ENCODE data around the gene GLIS1.
A peak's percentile ranks its signal among the peaks of the same experiment; 100 is the strongest.

The GLIS1 gene

DNA sequence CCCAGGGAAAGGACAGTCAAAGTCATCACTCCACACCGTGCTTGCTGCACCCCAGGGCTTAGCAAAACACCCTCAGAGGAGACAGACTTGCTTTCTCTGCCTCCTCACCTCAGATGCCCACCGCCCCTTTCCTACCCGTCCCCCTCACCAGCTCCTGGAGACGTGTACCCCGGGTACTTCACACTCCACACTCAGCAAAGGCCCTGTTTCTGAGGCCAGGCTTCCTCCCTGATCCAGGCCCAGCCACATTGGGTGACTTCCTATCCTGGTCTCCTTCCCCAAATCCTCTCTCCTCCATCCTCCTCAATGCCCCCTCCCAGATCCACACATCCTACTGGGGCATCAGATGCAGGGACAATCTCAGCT is 163.0 kb downstream of the GLIS1 start:
- DNase-seq = no peak

DNA sequence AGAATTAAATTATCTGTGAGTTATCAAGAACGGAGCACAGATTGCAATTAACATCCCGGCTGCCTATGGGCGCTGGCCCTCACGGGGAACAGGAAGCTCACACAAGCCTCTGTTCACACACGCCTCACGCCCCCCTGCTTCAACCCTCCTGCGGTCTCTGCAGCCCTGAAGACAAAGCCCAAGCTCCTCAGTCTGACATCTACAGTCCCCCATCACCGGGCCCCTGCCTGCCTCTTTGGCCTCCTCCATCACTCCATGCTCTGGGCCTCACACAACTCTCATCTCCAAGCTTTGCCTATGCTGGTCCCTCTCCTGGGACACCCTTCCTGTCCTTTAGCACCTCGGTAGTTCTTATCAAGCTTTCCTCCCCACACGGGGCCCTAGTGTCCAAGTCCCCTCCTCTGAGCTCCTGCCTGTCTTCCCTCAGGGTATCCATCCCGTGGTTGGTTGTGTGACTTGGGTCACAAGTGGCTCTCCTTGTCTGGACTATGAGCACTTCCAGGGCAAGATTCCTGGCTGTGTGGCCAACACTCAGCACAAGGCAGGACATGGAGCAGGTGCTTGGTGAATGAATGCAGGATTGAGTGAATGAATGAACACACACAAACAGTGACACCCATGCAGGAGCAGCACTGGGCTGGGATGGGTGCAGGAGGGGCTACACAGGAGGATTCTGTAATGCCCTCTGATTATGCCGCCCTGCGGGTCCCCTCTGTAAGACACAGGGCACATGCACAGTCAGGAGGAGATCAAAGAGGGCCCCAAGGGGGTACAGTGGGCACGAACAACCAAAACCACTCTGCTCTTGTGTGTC is 163.6 kb downstream of the GLIS1 start:
- no peak for DNase-seq

DNA sequence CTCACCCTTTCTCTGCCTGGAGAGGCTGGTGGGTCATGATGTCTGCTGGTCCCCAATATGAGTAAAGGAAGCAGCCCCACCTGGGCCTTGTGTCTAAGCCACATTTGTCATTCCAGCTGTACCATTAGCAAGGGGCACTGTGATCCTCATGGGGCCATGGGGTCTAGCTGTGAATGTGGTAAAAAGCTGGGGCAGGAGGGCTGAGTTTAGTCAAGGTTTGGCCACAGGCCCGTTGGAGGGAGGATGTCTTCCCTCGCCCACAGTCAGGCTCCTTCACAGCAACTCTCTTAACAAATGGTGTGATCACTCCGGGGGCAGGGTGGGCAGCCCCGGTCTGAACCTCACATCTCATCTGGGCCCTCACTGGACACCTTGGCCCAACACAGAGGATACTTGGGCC is 164.3 kb downstream of the GLIS1 start:
- DNase-seq = no peak

DNA sequence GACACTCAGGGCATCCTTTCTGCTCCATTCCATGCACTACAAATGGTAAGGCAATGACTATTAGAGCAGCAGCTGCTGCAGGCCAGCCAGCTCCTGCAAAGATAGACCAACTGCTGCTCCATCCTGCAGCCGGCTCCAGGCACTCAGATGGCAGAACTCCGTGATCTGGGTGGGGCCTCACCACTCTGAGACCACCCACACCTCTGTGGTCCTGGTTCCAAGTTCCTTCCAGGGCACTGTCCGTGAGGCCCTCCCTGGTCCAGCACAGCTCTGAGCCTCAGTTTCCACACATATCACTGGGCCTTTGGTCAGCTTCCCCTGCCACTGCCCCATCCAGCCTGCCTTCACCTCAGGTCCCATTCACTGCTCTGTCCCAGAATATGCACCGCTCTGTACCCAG is 165.0 kb downstream of the GLIS1 start:
- no peak for DNase-seq

DNA sequence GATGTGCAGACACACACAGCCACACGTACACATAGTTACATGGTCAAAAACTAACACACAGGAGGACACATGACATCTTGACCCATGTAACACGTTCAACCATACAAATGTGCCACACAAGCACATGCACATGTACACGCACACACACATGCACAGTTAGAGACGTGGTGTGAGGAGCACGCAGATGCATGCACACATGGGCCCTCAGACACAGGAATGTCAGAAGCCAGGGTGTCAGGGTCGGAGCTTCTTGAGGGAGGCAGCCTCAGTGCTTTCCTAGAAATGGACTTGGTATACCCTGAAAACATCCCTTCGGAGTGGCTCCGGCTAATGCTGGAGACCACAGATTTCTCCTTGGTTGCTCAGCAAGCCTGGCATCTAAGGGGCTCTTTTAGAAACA is 165.4 kb downstream of the GLIS1 start:
- DNase-seq = no peak

DNA sequence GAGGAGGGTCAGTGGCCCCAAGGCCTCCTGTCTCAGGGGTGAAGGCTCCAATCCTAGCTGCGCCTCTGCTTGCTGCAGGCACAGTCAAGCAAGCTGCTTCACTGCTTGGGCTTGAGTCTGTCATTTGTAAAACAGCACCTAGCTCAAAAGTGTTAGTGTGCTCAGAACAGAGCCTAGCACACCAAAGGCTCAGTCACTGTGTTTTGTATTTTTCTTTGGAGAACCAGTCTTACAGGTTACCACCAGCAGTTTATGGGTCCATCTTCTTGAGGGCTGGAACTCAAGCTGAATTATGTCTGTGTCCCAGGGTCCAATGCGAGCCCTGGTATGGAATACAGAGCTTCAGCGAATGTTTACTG is 166.2 kb downstream of the GLIS1 start:
- no peak for DNase-seq

DNA sequence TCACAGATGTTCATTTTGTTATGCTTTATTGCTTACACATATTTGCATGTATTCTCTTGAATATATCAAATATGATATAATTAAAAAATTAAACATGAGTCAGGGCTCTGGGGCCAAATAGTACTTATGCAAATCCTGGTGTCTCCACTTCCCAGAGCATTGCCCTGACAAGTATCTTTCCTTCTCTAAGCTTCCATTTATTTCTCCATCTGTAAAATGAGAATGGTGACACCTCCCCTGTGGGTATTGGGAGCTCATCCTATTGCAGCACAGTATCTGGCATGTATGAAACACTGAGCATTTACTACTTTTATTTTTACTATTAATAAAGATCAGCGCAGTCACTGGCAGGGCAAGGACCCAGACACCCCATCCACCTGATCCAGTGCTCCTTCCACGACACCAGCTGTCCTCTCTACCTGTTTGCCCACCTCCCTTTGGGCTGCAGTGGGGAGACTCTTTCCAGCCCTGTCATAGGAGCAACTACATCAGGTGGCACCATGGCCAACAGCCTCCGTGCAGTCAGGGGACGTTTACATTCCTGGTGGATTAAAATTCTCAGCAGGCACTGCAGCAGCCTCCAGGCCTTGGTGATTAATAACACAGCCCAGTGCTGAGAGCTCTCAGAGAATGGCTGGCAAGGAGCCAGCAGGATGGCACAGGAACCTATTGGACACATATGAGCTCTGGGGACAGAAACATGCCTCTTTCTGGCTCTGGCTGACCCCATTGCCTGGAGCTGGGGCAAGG is 166.7 kb downstream of the GLIS1 start:
- no peak for DNase-seq

DNA sequence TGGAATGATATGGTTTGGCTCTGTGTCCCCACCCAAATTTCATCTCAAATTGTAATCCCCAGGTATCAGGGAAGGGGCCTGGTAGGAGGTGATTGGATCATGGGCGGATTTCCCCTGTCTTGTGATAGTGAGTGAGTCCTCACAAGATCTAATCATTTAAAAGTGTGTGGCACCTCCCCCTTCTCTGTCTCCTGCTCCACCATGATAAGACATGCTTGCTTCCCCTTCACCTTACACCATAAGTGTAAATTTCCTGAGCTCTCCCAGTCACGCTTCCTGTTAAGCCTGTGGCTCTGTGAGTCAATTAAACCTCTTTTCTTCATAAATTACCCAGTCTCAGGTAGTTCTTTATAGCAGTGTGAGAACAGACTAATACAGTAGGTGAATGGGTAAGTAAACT is 170.4 kb downstream of the GLIS1 start:
- no peak for DNase-seq

DNA sequence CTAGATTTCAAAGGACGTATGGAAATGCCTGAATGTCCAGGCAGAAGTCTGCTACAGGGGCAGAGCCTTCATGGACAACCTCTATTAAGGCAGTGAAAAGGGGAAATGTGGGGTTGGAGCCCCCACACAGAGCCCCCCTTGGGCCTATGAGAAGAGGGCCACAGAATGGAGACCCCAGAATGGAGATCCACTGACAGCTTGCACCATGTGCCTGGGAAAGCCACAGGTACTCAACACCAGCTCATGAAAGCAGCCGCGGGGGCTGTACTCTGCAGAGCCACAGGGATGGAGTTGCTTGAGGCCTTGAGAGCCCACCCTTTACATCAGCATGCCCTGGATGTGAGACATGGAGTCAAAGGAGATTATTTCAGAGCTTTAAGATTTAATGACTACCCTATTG is 171.1 kb downstream of the GLIS1 start:
- no peak for DNase-seq

DNA sequence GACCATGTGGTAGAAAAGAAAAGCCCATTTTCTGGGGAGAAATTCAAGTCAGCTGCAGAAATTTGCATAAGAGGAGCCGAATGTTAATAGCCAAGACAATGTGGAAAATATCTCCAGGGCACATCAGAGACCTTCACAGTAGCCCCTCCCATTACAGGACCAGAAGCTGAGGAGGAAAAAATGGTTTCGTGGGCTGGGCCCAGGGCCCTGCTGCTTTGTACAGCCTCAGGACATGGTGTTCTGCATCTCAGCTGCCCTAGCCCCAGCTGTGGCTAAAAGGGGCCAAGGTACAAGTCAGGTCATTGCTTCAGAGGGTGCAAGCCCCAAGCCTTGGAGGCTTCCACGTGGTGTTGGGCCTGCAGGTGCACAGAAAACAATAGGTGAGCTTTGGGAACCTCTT is 171.5 kb downstream of the GLIS1 start:
- DNase-seq = no peak

DNA sequence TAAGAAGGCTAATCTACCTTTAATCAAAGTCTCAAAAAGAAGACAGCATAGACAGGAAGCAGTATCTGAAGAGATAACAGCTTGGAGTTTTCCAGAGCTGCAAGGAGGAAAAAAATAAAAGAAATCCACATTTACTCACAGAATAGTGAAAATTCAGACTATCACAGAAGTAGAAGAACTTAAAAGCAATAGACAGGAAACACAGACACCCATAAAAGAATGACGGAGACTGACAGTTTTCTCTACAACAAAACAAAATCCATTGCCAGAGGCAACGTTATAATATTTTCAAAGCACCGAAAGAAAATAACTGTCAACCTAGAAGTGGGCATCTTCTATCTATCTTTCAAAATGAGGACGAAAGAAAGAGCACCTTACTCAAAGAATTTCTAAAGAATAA is 175.4 kb downstream of the GLIS1 start:
- no peak for DNase-seq

DNA sequence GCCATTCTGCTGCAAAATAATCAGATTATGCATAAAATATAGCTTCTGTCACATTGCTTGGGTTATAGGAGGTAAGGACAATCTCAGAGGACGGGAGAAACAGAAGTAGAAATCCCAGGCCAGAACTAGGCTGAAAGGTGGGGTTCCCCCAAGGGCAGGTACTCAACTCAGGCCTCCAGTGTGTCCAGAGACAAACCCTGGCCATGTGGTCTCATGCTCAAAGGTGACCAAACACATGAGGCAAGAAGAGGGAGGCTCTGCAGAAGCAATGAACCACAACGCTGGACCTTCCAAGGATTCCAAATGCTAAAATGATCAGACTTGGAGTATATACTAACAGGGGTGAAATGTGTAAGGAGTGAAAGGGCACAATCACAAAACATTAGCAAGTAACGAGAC is 176.0 kb downstream of the GLIS1 start:
- no peak for DNase-seq

DNA sequence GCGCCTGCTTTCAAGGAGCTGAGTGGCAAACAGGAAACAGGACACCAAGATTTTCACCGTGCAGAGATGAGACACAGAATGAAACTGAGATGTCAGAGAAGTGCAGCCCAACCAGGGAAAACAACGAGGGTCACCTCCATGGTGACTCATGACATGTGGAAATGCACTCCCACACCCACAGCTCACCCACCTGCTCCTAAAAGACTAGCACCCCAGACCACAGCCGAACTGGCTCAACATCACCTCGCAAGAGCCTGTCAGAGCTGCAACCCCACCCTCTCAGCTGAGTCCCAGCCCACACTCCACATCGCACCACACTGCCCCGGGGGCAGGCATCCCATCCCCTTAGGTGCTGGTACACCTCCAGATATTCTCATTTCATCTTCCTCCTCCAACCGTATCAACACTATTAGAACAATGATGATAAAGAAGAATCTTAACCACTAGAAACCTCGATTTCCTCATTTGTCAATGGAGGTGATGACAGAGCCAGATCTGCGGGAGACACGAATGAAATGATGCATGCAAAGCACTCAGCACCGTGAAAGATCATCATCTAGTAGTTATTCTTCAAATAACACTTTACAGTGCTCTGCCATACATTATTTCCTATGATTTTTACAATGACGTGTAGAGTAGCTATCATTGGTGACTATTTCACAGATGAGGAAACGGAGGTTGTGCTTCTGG is 176.5 kb downstream of the GLIS1 start:
- peak; percentile 14 for DNase-seq

DNA sequence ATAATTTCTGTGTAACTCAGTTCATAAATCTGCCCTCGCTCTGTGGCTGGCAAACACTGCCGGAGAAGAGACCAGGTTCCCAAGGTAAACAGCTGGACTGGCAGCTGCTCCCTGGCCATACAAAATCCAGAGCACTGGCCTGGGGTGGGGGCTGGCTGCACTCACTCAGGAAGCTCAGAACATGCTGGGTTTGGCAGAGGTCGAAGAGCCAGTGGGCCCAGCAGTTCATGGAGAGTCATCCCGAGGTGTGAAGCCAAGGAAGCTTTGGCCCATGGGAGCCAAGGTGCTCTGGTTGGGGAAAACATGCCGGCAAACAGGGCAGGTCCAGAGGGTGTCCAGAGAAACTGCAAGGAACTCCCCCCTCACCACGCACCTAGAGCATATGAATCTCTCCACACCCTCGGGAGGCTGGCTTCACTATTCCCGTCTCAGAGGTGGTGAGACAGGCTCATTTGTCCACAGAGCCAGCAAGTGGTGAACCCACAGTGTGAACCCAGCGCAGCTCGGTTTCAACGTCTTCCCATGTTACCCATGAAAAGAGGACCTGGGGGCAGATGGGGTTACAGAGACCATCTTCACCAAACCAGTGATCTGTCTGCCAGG is 177.4 kb downstream of the GLIS1 start:
- no peak for DNase-seq

DNA sequence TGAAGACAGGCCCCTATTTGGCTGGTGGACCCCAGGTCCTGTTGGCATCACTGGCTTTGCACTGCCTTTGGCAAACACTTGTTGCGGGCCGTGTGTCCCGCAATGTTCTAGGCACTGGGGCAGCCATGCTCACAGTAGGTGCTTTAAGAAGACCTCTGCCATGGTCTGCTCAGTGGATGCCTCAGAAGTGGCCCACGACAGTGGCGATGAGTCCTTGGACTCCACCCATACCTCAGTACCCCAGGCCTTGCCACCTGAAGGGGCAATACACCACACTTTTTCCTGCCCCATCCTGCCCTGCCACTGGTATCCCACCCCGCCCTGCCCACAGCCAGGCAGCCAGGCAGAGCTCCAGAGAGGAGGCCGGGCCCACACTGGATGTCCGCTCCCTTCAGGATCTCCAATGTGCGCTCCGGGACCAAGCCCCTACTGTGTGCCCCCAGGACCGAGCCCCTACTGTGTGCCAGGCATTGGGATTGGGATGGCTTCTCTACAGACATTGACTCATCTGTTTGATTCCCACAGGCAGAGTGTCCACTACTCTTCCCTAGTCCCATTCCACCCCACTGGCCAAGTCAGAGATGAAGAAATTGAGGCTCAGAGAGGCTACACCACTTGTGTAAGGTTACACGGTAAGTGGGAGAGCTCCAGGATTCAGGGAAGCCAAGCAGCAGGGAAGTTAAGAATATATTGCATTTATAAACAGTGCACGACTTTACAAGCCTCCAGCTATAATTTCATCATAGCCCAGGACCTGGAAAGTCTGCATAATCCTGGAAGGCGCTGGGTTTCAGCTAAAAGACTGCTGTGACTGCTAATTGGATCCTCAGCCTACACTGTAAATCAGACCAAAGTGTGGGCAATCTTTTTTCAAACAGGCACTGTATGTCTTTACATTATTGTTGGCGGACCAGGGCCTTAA is 178.1 kb downstream of the GLIS1 start:
- DNase-seq = no peak

DNA sequence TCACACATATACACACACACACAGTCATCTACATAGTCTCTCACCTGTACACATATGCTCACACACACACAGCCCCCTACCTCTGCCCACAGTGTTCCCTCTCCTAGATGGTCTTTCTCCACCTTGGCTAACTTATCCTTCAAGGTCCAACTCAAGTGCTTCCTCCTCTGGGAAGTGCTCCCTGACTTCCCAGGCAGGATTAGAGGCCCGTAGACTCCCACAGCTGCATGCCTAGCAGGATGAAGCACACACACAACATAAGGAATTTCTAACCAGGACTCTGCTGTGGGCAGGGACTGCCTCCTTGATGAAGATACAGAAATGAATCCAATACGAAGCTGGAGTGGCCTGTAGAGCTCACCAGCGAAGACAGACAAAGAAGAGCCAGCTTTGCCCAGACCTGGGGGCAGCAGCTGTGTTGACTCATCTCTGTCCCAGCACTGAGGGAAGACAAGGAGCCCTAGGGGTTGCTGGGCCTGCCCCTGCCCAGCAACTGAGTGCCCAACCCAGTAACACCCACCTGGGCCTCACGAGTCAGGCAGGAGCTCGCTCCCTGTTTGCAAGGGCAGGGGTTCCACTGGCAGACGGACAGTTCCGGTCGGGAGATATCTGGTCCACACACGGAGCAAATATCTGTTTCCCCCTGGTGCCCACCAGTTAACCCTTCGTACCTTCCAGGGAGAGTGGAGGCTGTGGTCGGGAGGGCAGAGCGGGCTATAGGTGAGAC is 178.9 kb downstream of the GLIS1 start:
- no peak for DNase-seq

DNA sequence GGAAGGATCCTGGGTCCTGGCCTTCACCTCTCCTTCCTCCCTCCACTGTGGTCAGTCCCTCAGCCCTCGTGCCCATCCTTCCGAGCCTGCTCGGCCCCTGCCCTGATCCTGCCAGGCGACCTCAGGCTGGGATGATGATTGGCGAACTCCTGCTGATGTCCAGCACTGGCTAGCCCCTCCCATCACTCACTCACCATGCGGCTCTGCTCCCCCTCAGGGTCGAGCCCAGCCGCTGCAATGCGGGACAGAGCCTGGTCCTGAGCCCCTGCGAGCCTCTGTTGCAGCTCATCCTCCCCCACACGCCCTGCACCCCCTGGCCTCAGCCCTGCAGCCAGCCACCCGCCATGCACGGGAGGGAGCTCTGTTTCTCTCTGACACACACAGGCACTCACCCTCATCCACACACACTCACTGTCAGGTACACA is 179.6 kb downstream of the GLIS1 start:
- DNase-seq = no peak

DNA sequence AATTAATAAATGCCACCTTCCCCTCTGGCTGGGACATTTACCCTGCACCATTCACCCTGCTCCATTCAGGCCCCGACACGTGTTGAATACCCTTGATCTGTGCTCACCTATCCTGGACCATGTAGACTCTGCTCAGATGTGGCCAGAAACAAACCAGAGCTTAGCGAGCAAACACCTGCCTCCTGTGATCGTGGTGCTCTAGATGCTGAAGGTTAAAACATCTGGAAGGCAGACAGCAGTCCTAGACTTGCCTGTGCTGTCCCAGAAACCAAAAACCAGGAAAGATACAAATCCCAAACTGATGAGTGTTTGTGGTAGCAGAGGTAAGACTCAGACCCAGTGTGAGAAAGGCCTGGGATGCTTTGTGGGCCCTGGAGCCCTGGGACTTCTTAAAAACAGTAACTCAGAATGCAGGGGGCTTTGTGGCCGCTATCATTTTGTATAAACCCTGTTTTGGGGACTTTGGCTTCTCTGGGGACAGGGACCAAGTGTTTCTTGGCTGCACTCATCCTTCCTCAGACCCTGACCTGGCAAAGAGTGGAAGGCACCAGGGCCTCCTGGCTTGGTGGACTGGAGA is 180.1 kb downstream of the GLIS1 start:
- DNase-seq = no peak

DNA sequence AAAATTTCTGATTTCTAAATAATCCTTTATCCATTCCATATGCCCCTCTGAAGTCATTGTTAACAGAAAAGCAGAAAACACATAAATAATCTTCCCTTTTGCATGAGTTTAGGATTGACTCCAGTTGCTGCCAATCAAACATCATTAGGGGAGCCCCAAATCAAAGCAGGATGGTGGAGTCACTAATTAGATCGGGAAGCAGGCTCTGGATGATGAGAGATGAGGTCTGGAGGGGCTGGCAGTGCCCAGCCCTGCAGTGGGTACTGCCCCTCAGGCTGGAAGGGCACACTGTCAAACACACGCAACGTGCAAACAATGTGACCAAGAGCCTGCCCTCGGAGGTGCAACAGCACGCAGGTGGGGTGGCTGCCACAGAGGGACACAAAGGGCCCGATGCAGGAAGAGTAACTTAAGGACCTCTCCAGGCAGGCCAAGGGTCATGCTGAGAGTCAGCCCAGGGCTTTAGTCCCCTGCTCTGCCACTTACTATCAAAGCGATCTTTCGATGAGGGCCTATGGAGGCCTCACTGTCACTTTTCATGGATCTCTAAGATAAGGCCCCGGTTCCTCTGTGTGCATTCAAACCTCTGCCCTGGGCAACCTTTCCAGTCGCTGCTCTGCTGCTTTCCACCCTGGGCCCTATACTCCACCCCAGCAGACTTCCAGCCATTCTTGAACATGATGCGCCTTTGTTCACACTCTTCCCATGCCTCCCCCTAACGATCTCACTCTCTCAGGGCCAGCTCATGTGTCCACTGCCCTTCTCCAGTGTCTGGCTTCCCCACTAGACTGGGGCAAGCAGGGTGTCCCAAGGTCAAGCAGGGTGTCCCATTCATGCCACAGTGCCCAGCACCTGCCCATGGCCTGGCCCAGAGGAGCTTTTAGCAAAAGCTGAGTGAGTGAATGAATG is 180.9 kb downstream of the GLIS1 start:
- no peak for DNase-seq

DNA sequence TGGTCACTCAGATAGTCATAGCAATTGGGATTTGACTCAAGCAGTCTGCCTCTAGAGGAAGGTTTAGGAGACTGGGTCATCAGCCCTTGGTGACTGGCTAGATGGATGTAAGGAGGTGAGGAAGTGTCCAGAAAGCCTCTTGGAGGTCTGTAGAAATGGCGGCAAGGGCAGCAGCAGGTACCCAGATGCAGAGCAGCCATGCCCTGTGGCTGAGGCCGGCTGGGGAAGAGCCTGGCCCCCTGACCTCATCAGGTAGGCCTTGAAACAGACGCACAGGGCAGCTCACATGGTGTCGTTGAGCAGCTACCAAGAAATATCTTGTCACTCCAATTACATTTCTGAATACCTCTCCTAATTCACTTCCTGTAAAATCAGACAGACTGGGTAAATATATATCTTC is 181.6 kb downstream of the GLIS1 start:
- no peak for DNase-seq

Data from CD4-positive, alpha-beta T cell treated with Interleukin-17A for 1 hour (primary cell).